ENCODE data around the gene FGF14. TPM values are rescaled to one million over a fixed set of nuclear protein-coding genes. Genes with fewer than 3 reads are reported as not detected.

FGF14 gene
- total and polyA plus RNA-seq, 2 experiments from 2014 or later, result 0.03 TPM; not detected in 1

DNA sequence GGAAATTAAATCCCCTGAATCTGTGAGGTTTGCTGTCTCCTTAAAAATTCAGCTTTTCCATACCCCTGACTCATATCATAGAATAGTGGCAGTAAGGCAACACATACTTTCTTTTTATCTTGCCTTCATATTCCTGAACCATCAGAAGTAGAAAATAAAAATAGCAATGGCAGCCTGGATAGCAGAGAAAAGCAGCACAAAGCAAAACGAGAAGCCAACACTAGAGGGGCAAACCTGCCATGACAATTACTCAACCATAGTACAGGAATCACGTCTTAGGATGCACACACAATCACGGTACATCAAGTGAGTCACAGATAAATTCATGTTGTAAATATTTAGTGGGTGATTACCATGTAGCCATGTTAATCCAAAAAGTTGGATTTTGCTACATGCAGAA, 606.4 kb downstream of the FGF14 start:
- H3K27me3 ChIP-seq (ENCODE audit: insufficient read depth), result no peaks in the 10 kb centered on the region
- H3K4me3 ChIP-seq, result no peak overlapping the region
- ATAC-seq (no peak), DNase-seq (ENCODE audit: low spot score) (no peak)
- no peaks in the 10 kb centered on the region for H4K20me1 ChIP-seq (replicated peaks; ENCODE audit: insufficient read depth)
- no peak overlapping the region for H3K4me3 Mint-ChIP-seq
- H3K27ac ChIP-seq (ENCODE audit: low read depth), result no peak overlapping the region
- no peak overlapping the region for H2AFZ ChIP-seq
- H3K79me2 ChIP-seq (replicated peaks; ENCODE audit: insufficient read depth), result no peaks in the 10 kb centered on the region
- H3K36me3 ChIP-seq (ENCODE audit: insufficient read depth), result no peaks in the 10 kb centered on the region
- peaks cover 9% of the 10 kb centered on the region for H3K4me1 ChIP-seq (ENCODE audit: insufficient read depth)
- no peak overlapping the region for H3K27ac Mint-ChIP-seq
- no peak overlapping the region for H3K4me2 ChIP-seq
- TF ChIP-seq ETS1 (IDR thresholded peaks at IDR 0.05) (no peak), CREB1 (CRISPR knock-in tag; IDR thresholded peaks at IDR 0.05; ENCODE audit: low read depth) (no peak), ZNF331 (CRISPR knock-in tag; IDR thresholded peaks at IDR 0.05; ENCODE audit: low read depth) (no peak), ZNF462 (CRISPR knock-in tag; IDR thresholded peaks at IDR 0.05) (no peak), STAT1 (IDR thresholded peaks at IDR 0.05; ENCODE audit: unreplicated experiment) (no peak), POLR2AphosphoS5 (IDR thresholded peaks at IDR 0.05; ENCODE audit: low read depth) (no peak), EZH2 (IDR thresholded peaks at IDR 0.05; ENCODE audit: low read depth, unreplicated experiment) (no peak), JUNB (IDR thresholded peaks at IDR 0.05; ENCODE audit: unreplicated experiment) (no peak), EZH2phosphoT487 (IDR thresholded peaks at IDR 0.05; ENCODE audit: unreplicated experiment) (no peak), NANOG (IDR thresholded peaks at IDR 0.05; ENCODE audit: borderline replicate concordance) (no peak), REST (IDR thresholded peaks at IDR 0.05; ENCODE audit: unreplicated experiment) (no peak), ZNF114 (CRISPR knock-in tag; IDR thresholded peaks at IDR 0.05) (no peak)
- TF ChIP-seq, protein P1, sequence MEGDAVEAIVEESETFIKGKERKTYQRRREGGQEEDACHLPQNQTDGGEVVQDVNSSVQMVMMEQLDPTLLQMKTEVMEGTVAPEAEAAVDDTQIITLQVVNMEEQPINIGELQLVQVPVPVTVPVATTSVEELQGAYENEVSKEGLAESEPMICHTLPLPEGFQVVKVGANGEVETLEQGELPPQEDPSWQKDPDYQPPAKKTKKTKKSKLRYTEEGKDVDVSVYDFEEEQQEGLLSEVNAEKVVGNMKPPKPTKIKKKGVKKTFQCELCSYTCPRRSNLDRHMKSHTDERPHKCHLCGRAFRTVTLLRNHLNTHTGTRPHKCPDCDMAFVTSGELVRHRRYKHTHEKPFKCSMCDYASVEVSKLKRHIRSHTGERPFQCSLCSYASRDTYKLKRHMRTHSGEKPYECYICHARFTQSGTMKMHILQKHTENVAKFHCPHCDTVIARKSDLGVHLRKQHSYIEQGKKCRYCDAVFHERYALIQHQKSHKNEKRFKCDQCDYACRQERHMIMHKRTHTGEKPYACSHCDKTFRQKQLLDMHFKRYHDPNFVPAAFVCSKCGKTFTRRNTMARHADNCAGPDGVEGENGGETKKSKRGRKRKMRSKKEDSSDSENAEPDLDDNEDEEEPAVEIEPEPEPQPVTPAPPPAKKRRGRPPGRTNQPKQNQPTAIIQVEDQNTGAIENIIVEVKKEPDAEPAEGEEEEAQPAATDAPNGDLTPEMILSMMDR (conservative IDR thresholded peaks at IDR 0.05; ENCODE audit: low read depth in 2 of 2), result no peak
- peaks cover 20% of the 10 kb centered on the region for H3K4me1 Mint-ChIP-seq
- H3F3A ChIP-seq (replicated peaks; ENCODE audit: low read depth), result no peaks in the 10 kb centered on the region
- no peaks in the 10 kb centered on the region for H3K9me3 Mint-ChIP-seq
- H3K9me2 ChIP-seq (ENCODE audit: insufficient read depth), result no peaks in the 10 kb centered on the region
- H3K27me3 Mint-ChIP-seq (ENCODE audit: insufficient read depth, low read depth, poor library complexity), result peaks cover 1% of the 10 kb centered on the region
- H3K36me3 Mint-ChIP-seq (ENCODE audit: low read depth), result no peaks in the 10 kb centered on the region

All from GM23338 (cell line).